Measurements from ENCODE around the gene COX8C.

Gene COX8C

DNA sequence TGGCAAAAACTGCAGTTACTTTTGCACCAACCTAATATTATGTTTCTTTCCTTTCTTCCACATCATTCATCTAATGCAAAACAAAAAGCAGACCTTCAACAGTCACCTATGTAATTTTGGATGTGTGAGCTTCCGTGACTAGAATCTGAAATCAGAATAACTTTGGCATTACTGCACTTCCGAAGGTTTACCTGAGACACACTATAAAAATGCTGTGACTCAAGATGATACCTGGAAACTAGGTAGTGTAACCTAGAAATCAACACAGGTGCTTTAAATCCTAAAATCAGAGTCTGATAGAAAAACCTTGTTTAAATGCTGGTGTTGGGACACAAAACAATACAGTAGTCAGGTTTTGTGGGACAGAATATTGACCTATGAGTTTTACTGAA is 16.4 kb upstream of the COX8C start:
- peaks cover 10% of the 10 kb centered on the region for H3K9me3 Mint-ChIP-seq
- H3K27ac Mint-ChIP-seq, result no peak overlapping the region
- H3K36me3 Mint-ChIP-seq (ENCODE audit: low read depth), result peaks cover 26% of the 10 kb centered on the region
- TF ChIP-seq, protein P1, sequence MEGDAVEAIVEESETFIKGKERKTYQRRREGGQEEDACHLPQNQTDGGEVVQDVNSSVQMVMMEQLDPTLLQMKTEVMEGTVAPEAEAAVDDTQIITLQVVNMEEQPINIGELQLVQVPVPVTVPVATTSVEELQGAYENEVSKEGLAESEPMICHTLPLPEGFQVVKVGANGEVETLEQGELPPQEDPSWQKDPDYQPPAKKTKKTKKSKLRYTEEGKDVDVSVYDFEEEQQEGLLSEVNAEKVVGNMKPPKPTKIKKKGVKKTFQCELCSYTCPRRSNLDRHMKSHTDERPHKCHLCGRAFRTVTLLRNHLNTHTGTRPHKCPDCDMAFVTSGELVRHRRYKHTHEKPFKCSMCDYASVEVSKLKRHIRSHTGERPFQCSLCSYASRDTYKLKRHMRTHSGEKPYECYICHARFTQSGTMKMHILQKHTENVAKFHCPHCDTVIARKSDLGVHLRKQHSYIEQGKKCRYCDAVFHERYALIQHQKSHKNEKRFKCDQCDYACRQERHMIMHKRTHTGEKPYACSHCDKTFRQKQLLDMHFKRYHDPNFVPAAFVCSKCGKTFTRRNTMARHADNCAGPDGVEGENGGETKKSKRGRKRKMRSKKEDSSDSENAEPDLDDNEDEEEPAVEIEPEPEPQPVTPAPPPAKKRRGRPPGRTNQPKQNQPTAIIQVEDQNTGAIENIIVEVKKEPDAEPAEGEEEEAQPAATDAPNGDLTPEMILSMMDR (IDR thresholded peaks at IDR 0.05), result no peak
- H3K4me1 Mint-ChIP-seq, result peaks cover 46% of the 10 kb centered on the region
- no peaks in the 10 kb centered on the region for H3K27me3 Mint-ChIP-seq (ENCODE audit: low read depth, poor library complexity)
- no peak for DNase-seq
- peak overlapping the region; percentile 95 for H3K4me3 Mint-ChIP-seq

DNA sequence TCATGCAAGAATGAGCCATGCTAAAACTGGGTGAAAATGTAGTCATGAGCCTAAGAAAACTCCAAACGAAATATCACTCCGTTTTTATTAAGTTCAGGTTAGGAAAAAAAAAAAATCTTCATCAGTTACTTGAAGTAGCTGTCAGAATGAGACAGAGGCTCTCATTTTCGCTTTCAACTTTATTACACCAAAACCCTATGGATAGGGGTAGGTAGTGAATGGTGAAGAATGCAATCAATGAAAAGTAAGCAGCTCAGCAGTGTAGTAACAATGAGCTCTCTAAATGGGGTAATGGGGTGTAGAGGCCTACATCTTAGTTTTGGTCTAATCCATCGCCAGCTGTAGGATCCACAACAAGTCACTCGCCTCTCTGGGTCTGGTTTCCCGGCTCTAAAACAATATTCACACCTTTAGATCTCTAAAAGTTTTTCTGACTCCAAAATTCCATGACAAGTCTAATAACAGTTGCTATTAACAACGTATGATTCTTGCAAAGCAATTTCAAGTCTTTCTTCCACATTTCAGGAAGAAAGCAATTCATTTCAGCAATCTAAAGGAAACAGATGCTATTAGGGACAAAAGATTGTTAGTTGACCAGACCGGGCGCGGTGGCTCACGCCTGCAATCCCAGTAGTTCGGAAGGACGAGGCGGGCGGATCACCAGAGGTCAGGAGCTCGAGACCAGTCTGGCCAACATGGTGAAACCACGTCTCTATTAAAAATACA is 15.8 kb upstream of the COX8C start:
- no peaks in the 10 kb centered on the region for H3K27me3 Mint-ChIP-seq (ENCODE audit: low read depth, poor library complexity)
- TF ChIP-seq, protein P1 (IDR thresholded peaks at IDR 0.05), result no peak

DNA sequence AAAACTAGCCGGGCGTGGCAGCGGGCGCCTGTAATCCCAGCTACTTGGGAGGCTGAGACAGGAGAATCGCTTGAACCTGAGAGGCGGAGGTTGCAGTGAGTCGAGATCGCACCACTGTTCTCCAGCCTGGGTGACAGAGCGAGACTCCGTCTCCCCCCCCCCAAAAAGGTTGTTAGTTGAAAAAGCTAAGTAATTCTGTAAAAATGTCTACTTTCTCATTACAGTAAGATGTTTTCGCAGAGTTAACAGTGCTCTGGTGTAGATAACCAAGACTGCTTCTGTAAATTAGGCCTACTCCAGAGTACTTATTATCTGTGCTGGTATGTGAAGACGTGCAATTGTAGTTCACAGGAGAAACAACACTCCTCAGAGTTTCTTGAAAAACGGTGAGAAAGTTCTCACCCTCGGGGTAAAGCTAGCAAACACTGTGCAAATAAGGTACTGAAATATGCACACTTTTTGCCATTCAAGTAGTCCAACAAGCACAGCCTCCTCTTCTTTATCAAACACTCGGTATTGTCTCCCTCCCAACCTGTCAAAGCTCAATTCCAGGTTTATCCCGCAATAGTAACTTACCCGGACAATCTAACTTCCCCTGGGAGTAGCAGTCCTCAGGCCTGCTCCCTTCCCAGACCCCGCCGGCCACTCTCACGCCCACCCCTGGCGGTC is 15.1 kb upstream of the COX8C start:
- DNase-seq, result no peak
- peak overlapping the region; percentile 95 for H3K4me3 Mint-ChIP-seq
- H3K27me3 Mint-ChIP-seq (ENCODE audit: low read depth, poor library complexity), result no peaks in the 10 kb centered on the region
- H3K27ac Mint-ChIP-seq, result peak overlapping the region; percentile 96
- H3K36me3 Mint-ChIP-seq (ENCODE audit: low read depth), result peaks cover 36% of the 10 kb centered on the region
- TF ChIP-seq, protein P1 (IDR thresholded peaks at IDR 0.05), result no peak
- H3K4me1 Mint-ChIP-seq, result peaks cover 46% of the 10 kb centered on the region
- H3K9me3 Mint-ChIP-seq, result peaks cover 17% of the 10 kb centered on the region

More for the DNA sequence above, 15.8 kb upstream of the COX8C start:
- Mint-ChIP-seq H3K36me3 (ENCODE audit: low read depth) (peaks cover 32% of the 10 kb centered on the region), H3K4me1 (peaks cover 46% of the 10 kb centered on the region), H3K27ac (peak overlapping the region; percentile 18), H3K4me3 (peak overlapping the region; percentile 95), H3K9me3 (peaks cover 14% of the 10 kb centered on the region)
- no peak for DNase-seq

DNA sequence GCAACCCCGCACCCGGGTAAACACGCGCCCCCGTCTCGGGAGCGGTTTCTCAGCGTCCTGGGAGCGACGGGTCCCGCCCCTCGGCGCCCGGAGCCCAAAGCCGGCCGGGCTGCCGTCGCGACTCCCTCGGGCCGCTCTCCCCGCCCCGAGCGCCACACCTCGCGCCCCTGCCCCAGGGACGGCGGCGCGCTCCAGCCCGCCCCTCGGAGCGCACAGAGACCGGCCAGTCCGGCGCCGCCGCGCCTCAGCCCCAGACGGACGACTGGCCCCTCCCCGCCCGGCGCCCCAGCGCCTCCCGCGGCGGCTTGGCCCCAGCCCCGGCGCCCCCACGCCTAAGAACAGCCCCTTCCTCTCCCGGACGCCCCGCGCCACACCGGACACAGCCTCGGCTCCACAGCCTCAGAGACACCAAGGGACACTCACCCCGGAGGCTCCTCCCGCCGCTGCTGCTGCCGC is 14.6 kb upstream of the COX8C start:
- H3K9me3 Mint-ChIP-seq, result peaks cover 20% of the 10 kb centered on the region
- H3K4me3 Mint-ChIP-seq, result peak overlapping the region; percentile 95
- peak overlapping the region; percentile 96 for H3K27ac Mint-ChIP-seq
- TF ChIP-seq, protein P1 (IDR thresholded peaks at IDR 0.05), result no peak
- H3K36me3 Mint-ChIP-seq (ENCODE audit: low read depth), result peaks cover 38% of the 10 kb centered on the region
- H3K4me1 Mint-ChIP-seq, result peaks cover 46% of the 10 kb centered on the region
- DNase-seq, result peak; percentile 77
- H3K27me3 Mint-ChIP-seq (ENCODE audit: low read depth, poor library complexity), result no peaks in the 10 kb centered on the region

DNA sequence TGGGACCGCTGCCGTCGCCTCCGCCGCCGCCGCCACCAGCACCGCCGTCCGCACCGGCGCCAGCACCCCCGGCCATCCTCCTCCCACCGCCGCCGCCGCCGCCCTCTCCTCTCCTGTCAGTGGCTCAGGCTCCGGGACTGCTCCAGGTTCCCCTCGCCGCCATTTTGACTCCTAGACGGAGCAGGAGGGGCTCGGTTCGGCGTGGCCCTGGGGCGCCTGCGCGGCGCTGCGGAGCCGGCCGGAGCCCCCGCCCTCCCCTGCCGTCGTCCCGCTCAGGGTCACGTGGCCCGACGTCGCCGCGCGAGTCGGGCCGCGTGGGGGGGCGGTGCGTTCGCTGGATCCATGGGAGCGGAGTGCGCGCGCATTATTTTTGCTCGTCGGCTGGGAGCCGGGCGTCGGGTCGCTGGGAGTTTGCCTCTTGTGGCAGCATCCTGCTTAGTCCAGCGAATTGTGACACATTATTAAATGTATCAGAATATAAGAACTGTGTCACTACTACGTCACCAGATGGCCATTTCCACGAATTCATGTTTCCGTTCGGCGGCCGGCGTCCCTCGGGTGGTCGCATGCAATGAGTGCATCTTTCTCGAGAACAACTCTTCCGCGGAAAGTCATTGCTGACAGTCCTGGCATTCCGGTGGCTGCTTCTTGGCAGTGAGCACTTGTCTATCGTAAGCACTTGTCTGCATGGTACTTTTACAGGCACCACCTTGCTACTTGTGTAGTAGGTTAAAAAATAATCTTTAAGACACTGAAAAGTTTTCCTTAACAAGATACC is 13.9 kb upstream of the COX8C start, which contains the start of gene BTBD7:
TSS of gene BTBD7 (minus strand) at position 184 of the 778 bp plus-strand sequence. CDS start 36,985 bp downstream, outside the sequence.
- Mint-ChIP-seq H3K4me1 (peaks cover 46% of the 10 kb centered on the region), H3K9me3 (peaks cover 20% of the 10 kb centered on the region), H3K27me3 (ENCODE audit: low read depth, poor library complexity) (no peaks in the 10 kb centered on the region), H3K27ac (peak within 1 kb of the TSS; percentile 97), H3K4me3 (peak within 1 kb of the TSS; percentile 95), H3K36me3 (ENCODE audit: low read depth) (peaks cover 35% of the 10 kb centered on the region)
- TF ChIP-seq, protein P1 (IDR thresholded peaks at IDR 0.05), result no peak
- peak; percentile 97 for DNase-seq
